Transverse colon (tissue), 4 donors: Measurements from ENCODE around the gene DBNL. TPM values are rescaled to one million over a fixed set of nuclear protein-coding genes. Genes with fewer than 3 reads are reported as not detected.

Source experiments
- DNase-seq: peaks from one replicate; pipeline ENCODE4 v3.0.0-alpha.2; 2019
- H3K27ac ChIP-seq, 4 donors: fragments of 200-600 bp; sonication (generic); 2 replicates each; pipeline ENCODE4 v1.5.1; 2016 to 2018; ENCODE audit warnings: inconsistent platforms in 4 of 4
- H3K27me3 ChIP-seq: fragments of 200-600 bp; sonication (generic); 2 replicates; pipeline ENCODE4 v1.5.1; 2017; ENCODE audit warnings: inconsistent platforms
- H3K36me3 ChIP-seq, 4 donors: fragments of 200-600 bp; sonication (generic); 2 replicates each; pipeline ENCODE4 v1.5.1; 2017 to 2019; ENCODE audit warnings: inconsistent platforms in 4 of 4
- H3K4me1 ChIP-seq, 4 donors: fragments of 200-600 bp; sonication (generic); 2 replicates each; pipeline ENCODE4 v1.5.1; 2017 to 2020; ENCODE audit warnings: inconsistent platforms in 4 of 4
- H3K4me3 ChIP-seq, 4 donors: fragments of 200-600 bp; sonication (generic); 1 replicate in 1 of 4; 2 replicates in 3 of 4; pipeline versions ENCODE4 v1.5.1 to v1.6.1; 2017 to 2019; ENCODE audit warnings: inconsistent platforms in 4 of 4
- H3K9me3 ChIP-seq, 2 donors: fragments of 200-600 bp; sonication (generic); 2 replicates each; pipeline ENCODE4 v1.5.1; 2017 to 2019; ENCODE audit warnings: inconsistent platforms in 2 of 2
- CTCF ChIP-seq, 5 experiments: fragments of 200-600 bp in 3 of 5; fragments of 450-650 bp in 2 of 5; sonication (generic) in 3 of 5; IDR thresholded peaks; 1 replicate in 2 of 5; 2 replicates in 3 of 5; pipeline ENCODE4 v1.5.1; 2016 to 2017; ENCODE audit warnings: antibody characterized with exemption in 5 of 5, inconsistent platforms in 3 of 5, mild to moderate bottlenecking in 2 of 5, moderate library complexity in 1 of 5
- EP300 ChIP-seq: sonication (generic); formaldehyde crosslinking; IDR thresholded peaks from one replicate; pipeline ENCODE4 v1.6.1; 2017; ENCODE audit warnings: antibody characterized with exemption, low read depth
- POLR2A ChIP-seq: fragments of 450-650 bp; IDR thresholded peaks from one replicate; pipeline ENCODE4 v1.6.1; 2016; ENCODE audit warnings: antibody characterized with exemption, mild to moderate bottlenecking, moderate library complexity
- POLR2AphosphoS5 ChIP-seq, 3 donors: sonication (generic); formaldehyde crosslinking; IDR thresholded peaks; one replicate each; pipeline ENCODE4 v1.6.1; 2016; ENCODE audit warnings: antibody characterized with exemption in 3 of 3
- WGBS, 2 donors: methylation state at CpG; one replicate each; pipeline ENCODE4 v1.1.5; 2018; ENCODE audit warnings: low coverage in 1 of 2; 5-methylcytosine and 5-hydroxymethylcytosine counted together
- in situ Hi-C, 4 donors: fragments of 200-750 bp; cut with MboI; loops; one replicate each; pipeline versions ENCODE4 v1.15.0 to v1.15.1; 2017; ENCODE audit warnings: low sequenced_read_pairs in 3 of 4, low pct_ligation_motif_present in 1 of 4, low pct_unique_long_range_greater_than_20kb in 1 of 4
- intact Hi-C: fragments of 100-400 bp; cut with DNase I; formaldehyde crosslinking; loops from one replicate; pipeline ENCODE4 v1.15.1; 2023; ENCODE audit warnings: low total_unique reads
- total RNA-seq, 4 donors: library from RNA; depleted of rRNA; stranded (reverse); fragments of >200 nt; gene quantifications; one replicate each; pipeline ENCODE4 v1.1.0, GENCODE V29; 2016

The DBNL gene
- total RNA-seq, 4 donors from 2014 or later: 97.5 to 184 (median 137) TPM

GRCh38 chr7:44068054-44068453 lies 23.6 kb downstream of the DBNL start:
- H3K27me3 ChIP-seq: no peaks in the 10 kb centered on the region
- intact Hi-C loops: no loop called here
- TF ChIP-seq EP300 (no peak), CTCF (IDR thresholded peaks at IDR 0.05) (no peak), POLR2AphosphoS5 (IDR thresholded peaks at IDR 0.05) (no peak), POLR2A (no peak)
- no peak overlapping the region for H3K27ac ChIP-seq
- WGBS, 2 donors: 71 to 80% methylated on average over 1 to 7 of the region's 7 CpGs
- no peak overlapping the region for H3K4me3 ChIP-seq
- in situ Hi-C loops: no loop called here
- H3K4me1 ChIP-seq: peaks cover 26 to 42% (median 36%) of the 10 kb centered on the region in 4 donors
- DNase-seq: no peak
- no peaks in the 10 kb centered on the region for H3K9me3 ChIP-seq
- no peaks in the 10 kb centered on the region for H3K36me3 ChIP-seq

GRCh38 chr7:44071726-44072363 lies 27.3 kb downstream of the DBNL start:
- Histone ChIP-seq H3K27me3 (no peaks in the 10 kb centered on the region), H3K9me3 (no peaks in the 10 kb centered on the region), H3K27ac (peak overlapping the region; percentile 11 to 82 (median 54)), H3K4me1 (peaks cover 14 to 36% (median 32%) of the 10 kb centered on the region in 4 donors), H3K4me3 (no peak overlapping the region), H3K36me3 (peaks cover 0 to 2% (median 0%) of the 10 kb centered on the region in 4 donors)
- peak in 1 of 3 donors; percentile 15 for TF ChIP-seq POLR2AphosphoS5 (IDR thresholded peaks at IDR 0.05)
- no peak for TF ChIP-seq CTCF (IDR thresholded peaks at IDR 0.05)
- TF ChIP-seq POLR2A: no peak
- peak; percentile 37 for DNase-seq
- WGBS, 2 donors: 20 to 51% methylated on average over 1 to 9 of the region's 9 CpGs
- intact Hi-C loops (no loop called here), in situ Hi-C loops (no loop called here)

GRCh38 chr7:44072364-44073231 lies 28.1 kb downstream of the DBNL start:
- Histone ChIP-seq H3K4me3 (no peak overlapping the region), H3K4me1 (peaks cover 14 to 36% (median 32%) of the 10 kb centered on the region in 4 donors), H3K9me3 (no peaks in the 10 kb centered on the region), H3K27me3 (no peaks in the 10 kb centered on the region), H3K36me3 (peaks cover 0 to 10% (median 0%) of the 10 kb centered on the region in 4 donors), H3K27ac (peak overlapping the region; percentile 74 to 87 (median 78))
- intact Hi-C loops: no loop called here
- WGBS, 2 donors: 0 to 52% methylated on average over 1 to 12 of the region's 12 CpGs
- peak; percentile 71 for DNase-seq
- TF ChIP-seq POLR2A: no peak
- TF ChIP-seq EP300: no peak
- TF ChIP-seq CTCF (IDR thresholded peaks at IDR 0.05): peak; percentile 48 to 61 (median 52)
- TF ChIP-seq POLR2AphosphoS5 (IDR thresholded peaks at IDR 0.05): peak in 1 of 3 donors; percentile 28
- in situ Hi-C loops: no loop called here

GRCh38 chr7:44073664-44074348 lies 29.3 kb downstream of the DBNL start:
- WGBS, 2 donors: 45% methylated on average over 22 of the region's 26 CpGs; no CpG with 5 or more reads in 1 of the 2 donors
- H3K9me3 ChIP-seq: no peaks in the 10 kb centered on the region
- TF ChIP-seq POLR2A (peak; percentile 42), POLR2AphosphoS5 (IDR thresholded peaks at IDR 0.05) (peak in 2 of 3 donors; percentile 50 to 53), EP300 (no peak), CTCF (IDR thresholded peaks at IDR 0.05) (peak in 2 of 5 experiments; percentile 8 to 43)
- H3K4me3 ChIP-seq: no peak overlapping the region
- no peaks in the 10 kb centered on the region for H3K27me3 ChIP-seq
- H3K36me3 ChIP-seq: peaks cover 0 to 21% (median 0%) of the 10 kb centered on the region in 4 donors
- in situ Hi-C loops: no loop called here
- DNase-seq: peak; percentile 91
- peak overlapping the region; percentile 74 to 87 (median 78) for H3K27ac ChIP-seq
- intact Hi-C loops: no loop called here
- peaks cover 14 to 36% (median 32%) of the 10 kb centered on the region in 4 donors for H3K4me1 ChIP-seq
